DMS114 treated with DMSO at 0.1 percent for 48 hours (cell line): ENCODE results near the gene LHX6.

Experiments
- DNase-seq: peaks from one replicate; lab custom pipeline; 2025; ENCODE audit not compliant: unreplicated experiment; lab: John Stamatoyannopoulos, UW

The LHX6 gene

GRCh38 chr9:122228568-122229484, at the start of gene LHX6:
Gene LHX6 (minus strand): TSS chr9:122228957. CDS start chr9:122228740, 217 bp downstream.
- DNase-seq, result no peak

GRCh38 chr9:122277285-122277897, 48.6 kb upstream of the LHX6 start:
- no peak for DNase-seq

GRCh38 chr9:122276096-122276495, 47.3 kb upstream of the LHX6 start:
- no peak for DNase-seq

- no peak for DNase-seq
Observed at GRCh38 chr9:122274055-122274454, 45.3 kb upstream of the LHX6 start.

GRCh38 chr9:122268041-122268814, 39.5 kb upstream of the LHX6 start:
- no peak for DNase-seq

GRCh38 chr9:122265149-122265915, 36.6 kb upstream of the LHX6 start:
- peak; percentile 12 for DNase-seq

- DNase-seq, result peak; percentile 64
Observed at GRCh38 chr9:122264360-122265148, 35.8 kb upstream of the LHX6 start, which contains the start of the genes MRRF and RBM18. Gene MRRF (plus strand): TSS chr9:122264882. CDS start chr9:122270892, 6,010 bp downstream. Gene RBM18 (minus strand): TSS chr9:122264840. CDS start chr9:122261492, 3,348 bp downstream.

- no peak for DNase-seq
Observed at GRCh38 chr9:122263699-122264349, 35.1 kb upstream of the LHX6 start.

GRCh38 chr9:122262073-122262472, 33.3 kb upstream of the LHX6 start:
- no peak for DNase-seq

GRCh38 chr9:122261469-122261881, 32.7 kb upstream of the LHX6 start:
- no peak for DNase-seq

- no peak for DNase-seq
Observed at GRCh38 chr9:122258886-122259415, 30.2 kb upstream of the LHX6 start.

- DNase-seq, result no peak
Observed at GRCh38 chr9:122256206-122256605, 27.4 kb upstream of the LHX6 start.

- DNase-seq, result no peak
Observed at GRCh38 chr9:122254761-122255160, 26.0 kb upstream of the LHX6 start.

- no peak for DNase-seq
Observed at GRCh38 chr9:122252796-122253195, 24.0 kb upstream of the LHX6 start.

- no peak for DNase-seq
Observed at GRCh38 chr9:122251351-122251750, 22.6 kb upstream of the LHX6 start.

- DNase-seq, result no peak
Observed at GRCh38 chr9:122248448-122248865, 19.7 kb upstream of the LHX6 start.

GRCh38 chr9:122246666-122247065, 17.9 kb upstream of the LHX6 start:
- DNase-seq, result no peak

GRCh38 chr9:122244349-122244748, 15.6 kb upstream of the LHX6 start:
- DNase-seq, result no peak

GRCh38 chr9:122239722-122240121, 11.0 kb upstream of the LHX6 start:
- no peak for DNase-seq
